GM12875 (cell line): ENCODE measurements around the gene LHPP.

ENCODE experiments used
- H3K4me3 ChIP-seq: one replicate; pipeline ENCODE4 v1.5.1; 2011; ENCODE audit warnings: low read depth, low read length, control low read depth
- CTCF ChIP-seq: IDR thresholded peaks from 2 replicates; pipeline ENCODE4 v1.5.1; 2011; ENCODE audit warnings: low read depth, mild to moderate bottlenecking, control low read depth, inconsistent platforms, low read length, moderate library complexity, borderline replicate concordance; ENCODE audit not compliant: insufficient read depth

LHPP gene, protein sequence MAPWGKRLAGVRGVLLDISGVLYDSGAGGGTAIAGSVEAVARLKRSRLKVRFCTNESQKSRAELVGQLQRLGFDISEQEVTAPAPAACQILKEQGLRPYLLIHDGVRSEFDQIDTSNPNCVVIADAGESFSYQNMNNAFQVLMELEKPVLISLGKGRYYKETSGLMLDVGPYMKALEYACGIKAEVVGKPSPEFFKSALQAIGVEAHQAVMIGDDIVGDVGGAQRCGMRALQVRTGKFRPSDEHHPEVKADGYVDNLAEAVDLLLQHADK

GRCh38 chr10:124461642-124462347 is at the start of gene LHPP:
Gene LHPP, plus strand, starts transcription at chr10:124461823. Its CDS starts 40 bp downstream, at chr10:124461863.
- peak; percentile 21; the same call in 1 of the 2 replicates for TF ChIP-seq CTCF
- H3K4me3 ChIP-seq, result peak within 1 kb of the TSS; percentile 74

- TF ChIP-seq CTCF, result no peak
- H3K4me3 ChIP-seq, result no peak overlapping the region
These were observed 47.5 kb upstream of the LHPP start for GRCh38 chr10:124414076-124414475.

GRCh38 chr10:124415210-124415609 is 46.4 kb upstream of the LHPP start:
- H3K4me3 ChIP-seq, result no peak overlapping the region
- TF ChIP-seq CTCF, result no peak

DNA sequence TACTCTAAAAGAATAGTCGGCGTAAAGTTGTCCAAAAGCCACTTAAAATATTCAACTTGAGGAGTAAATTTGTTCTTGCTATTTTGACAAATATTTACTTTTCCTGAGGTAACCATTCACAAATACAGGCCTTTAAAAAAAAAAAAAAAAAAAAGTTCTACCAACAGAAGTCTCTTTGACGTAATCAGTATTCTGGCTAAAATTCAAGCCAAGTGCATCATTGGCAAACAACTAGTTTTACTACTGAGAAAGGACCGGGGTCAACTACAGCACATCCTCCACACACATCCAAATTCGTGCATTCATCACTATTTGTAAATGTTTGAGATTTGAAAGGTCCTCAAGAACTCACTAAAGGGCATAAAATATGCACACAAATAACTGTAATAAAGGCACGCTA is 44.9 kb upstream of the LHPP start:
- H3K4me3 ChIP-seq, result no peak overlapping the region
- no peak for TF ChIP-seq CTCF

- H3K4me3 ChIP-seq, result no peak overlapping the region
- no peak for TF ChIP-seq CTCF
These were observed 43.5 kb upstream of the LHPP start for GRCh38 chr10:124417895-124418725.

GRCh38 chr10:124418726-124419501 is 42.7 kb upstream of the LHPP start, which contains the start of gene OAT:
Gene OAT, minus strand, starts transcription at chr10:124418923. Its CDS starts 6,752 bp downstream, at chr10:124412171.
- no peak within 1 kb of the TSS for H3K4me3 ChIP-seq
- no peak for TF ChIP-seq CTCF
